ENCODE data around the gene BAIAP2.
"Not testable (repeated sequence)": the region's sequence is repeated elsewhere in the genome, so short reads cannot be mapped to it uniquely, and the experiment has no call there.

BAIAP2 gene

DNA sequence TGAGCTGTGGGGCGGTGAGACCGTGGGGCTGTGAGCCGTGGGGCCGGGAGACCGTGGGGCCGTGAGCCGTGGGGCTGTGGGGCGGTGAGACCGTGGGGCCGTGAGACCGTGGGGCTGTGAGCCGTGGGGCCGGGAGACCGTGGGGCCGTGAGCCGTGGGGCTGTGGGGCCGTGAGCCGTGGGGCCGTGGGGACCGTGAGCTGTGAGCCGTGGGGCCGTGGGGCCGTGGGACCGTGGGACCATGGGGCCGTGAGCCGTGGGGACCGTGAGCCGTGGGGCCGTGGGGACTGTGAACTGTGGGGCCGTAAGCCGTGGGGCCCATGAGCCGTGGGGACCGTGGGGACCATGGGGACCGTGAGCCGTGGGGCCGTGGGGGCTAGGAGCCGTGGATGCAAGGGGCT, 105.7 kb downstream of the BAIAP2 start:
- no peak for DNase-seq (ENCODE audit: low read depth)

DNA sequence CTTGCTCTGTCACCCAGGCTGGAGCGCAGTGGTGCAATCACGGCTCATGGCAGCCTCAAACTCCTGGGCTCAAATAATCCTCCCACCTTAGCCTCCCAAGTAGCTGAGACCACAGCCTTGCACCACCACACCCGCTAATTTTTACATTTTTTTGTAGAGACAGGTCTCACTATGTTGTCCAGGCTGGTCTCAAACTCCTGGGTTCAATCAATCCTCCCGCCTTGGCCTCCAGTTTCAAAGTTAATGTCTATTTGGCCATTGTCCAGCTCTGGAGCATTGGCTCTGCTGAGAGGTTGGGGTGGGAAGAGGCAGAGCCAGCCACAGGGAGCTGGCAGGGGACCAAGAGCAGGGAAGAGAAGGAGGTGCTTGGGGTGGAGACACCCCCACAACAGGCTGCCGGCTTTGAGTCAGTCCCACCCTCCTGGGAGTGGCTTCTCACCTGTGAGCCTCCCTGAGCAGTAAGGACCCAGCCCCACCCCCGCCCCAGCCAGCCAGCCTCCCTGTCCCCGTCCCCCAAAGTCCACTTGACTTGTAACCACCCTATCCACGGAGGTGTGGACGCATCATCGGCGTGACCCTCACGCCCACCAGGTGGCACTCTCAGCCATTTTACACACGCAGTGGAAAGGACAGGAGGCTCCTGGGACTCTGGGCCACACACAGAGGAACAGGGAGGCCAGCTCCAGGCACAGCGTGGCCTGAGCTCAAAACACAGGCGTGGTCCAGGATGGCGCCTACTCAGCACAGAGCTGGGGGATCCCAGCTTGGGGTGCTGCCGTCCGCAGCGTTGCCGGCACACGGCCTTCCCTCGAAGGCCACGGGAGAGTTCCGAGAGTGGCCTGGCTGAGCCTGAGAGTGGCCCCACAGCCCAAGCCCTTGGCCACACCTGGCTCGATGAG, 107.6 kb downstream of the BAIAP2 start:
- DNase-seq (ENCODE audit: low read depth), result peak; percentile 32

DNA sequence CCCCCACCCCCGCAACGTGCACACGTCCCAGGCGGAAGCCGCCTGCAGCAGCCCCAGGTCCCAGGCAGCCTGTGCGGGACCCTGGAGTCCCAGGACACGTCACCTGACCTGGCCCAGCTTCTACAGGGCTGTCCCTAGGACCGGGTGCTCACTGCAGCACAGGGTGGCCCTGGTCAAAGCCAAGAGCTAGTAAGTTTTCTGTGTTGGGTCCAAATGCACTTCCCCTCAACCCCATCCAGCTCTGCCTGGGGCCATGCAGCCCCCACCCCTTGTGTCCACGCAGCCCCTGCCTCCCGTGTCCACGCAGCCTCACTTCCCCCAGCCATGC, 108.2 kb downstream of the BAIAP2 start:
- no peak for DNase-seq (ENCODE audit: low read depth)

DNA sequence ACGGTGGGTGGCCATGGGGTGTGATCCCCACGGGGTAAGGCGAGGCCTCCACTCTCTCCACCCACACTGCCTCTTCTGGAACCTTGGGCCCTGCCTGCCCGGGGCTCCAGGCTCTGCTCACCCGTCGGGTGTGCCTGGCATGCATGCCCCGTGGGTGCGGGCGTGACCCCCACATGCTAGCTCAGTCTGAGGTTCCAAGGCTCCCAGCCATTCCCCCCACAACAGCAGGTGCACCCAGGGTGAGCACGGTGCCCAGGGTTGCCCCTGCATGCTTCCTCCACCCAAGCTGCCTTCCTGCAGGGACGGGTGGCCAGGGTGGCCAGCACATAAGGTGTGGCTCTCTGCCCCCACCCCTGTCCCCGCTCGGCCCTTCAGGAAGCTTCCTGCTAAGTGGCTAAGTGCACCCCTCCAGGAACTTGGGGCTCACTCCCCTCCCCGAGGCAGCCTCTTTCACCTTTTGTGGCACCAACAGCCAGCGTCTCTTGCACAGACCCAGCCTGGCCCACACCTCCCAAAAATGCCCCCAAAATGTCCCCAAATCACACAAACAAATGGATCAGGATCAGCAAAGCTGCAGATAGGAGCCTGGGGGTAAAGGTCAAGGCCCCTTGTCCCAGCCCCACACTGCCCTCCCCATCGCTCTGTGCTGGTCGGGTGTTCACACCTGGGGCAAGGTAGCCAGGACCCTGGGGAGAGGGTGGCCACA, 108.9 kb downstream of the BAIAP2 start:
- DNase-seq (ENCODE audit: low read depth), result no peak

DNA sequence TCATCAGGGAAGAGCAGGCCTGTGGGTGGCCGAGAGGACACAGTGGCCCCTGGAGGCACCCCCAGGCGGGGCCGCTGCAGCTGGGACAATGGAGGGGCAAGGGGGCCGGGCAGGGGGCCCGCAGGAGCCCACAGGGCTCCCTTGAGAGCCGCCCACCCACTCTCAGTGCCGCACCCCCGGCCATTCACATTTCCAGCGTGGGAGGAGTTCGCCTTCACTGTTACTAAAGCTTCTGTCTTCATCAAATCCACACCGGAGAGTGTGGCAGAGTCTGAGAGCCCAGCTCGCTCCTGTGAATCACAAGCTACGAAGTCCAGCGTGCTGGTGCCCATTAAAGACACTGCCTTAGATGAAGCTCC, 109.5 kb downstream of the BAIAP2 start:
- no peak for DNase-seq (ENCODE audit: low read depth)

DNA sequence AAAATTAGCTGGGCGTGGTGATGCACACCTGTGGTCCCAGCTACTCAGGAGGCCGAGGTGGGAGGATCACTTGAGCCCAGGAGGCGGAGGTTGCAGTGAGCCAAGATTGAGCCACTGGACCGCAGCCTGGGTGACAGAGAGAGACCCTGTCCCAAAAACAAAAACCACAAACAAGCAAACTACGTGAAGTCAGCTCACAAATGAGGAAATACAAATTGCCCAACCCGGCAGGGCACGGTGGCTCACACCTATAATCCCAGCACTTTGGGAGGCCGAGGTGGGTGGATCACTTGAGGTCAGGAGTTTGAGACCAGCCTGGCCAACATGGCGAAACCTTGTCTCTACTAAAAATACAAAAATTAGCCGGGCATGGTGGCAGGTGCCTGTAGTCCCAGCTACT, 111.3 kb downstream of the BAIAP2 start:
- not testable (repeated sequence) for DNase-seq (ENCODE audit: low read depth)

DNA sequence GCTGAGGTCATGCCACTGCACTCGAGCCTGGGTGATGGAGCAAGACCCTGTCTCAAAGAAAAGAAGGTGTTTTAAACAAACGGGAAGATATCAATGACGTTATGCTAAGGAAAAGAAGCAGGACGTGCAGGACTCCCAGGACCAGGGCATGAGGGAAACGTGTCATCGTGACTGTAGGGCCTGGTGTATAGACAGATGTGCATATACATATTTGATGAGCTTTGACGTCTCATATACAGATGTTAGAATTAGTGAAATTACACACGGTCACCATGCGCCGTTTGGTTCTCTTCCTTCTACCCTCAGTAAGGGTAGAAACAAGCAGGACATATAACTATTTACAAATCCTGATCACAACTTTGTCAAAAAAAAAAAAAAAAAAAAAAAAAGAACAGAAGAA, 112.8 kb downstream of the BAIAP2 start:
- no peak for DNase-seq (ENCODE audit: low read depth)

DNA sequence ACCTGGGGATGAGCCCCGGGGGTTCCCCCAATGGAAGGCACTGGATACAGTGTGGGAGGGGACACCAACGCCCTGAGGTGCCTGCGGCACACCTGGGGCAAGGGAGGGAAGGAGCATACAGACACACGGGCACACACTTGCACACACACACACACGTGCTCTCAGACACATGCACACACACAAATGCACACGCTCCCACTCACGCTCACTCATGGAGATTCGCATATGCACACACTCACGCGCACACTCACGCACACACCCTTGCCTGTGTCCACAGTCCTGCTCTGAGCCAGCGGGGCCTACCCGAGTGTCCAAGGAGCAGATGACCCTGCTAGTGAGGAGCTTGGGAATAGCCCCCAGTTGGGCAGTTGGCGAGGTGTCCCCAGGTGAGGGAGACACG, 113.6 kb downstream of the BAIAP2 start:
- no peak for DNase-seq (ENCODE audit: low read depth)

DNA sequence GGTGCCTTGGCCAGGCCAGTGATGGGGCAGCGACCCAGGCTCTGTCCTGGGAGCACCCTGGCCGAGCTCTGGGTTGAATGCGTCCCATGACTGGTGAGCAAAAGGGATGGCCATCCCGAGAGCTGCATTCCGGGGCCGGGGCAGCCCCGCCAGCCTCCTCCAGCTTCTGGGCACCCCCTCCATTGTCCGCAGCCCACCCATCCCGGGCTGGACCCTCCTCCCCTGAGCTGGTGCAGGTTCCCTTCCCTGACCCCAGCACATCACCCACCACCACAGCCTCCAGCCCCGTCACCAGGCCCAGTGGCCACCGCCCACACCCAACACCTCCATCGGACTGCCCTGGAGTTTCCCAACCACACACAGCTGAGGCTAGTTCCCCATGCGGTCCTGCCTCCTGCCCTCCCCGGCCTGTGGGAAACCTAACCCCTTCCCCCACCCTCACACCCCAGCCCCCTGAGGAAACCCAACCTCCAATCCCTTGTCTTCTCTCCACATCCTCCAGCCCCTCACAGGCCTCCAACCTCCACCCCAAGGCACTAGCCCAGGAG, 114.1 kb downstream of the BAIAP2 start:
- no peak for DNase-seq (ENCODE audit: low read depth)

DNA sequence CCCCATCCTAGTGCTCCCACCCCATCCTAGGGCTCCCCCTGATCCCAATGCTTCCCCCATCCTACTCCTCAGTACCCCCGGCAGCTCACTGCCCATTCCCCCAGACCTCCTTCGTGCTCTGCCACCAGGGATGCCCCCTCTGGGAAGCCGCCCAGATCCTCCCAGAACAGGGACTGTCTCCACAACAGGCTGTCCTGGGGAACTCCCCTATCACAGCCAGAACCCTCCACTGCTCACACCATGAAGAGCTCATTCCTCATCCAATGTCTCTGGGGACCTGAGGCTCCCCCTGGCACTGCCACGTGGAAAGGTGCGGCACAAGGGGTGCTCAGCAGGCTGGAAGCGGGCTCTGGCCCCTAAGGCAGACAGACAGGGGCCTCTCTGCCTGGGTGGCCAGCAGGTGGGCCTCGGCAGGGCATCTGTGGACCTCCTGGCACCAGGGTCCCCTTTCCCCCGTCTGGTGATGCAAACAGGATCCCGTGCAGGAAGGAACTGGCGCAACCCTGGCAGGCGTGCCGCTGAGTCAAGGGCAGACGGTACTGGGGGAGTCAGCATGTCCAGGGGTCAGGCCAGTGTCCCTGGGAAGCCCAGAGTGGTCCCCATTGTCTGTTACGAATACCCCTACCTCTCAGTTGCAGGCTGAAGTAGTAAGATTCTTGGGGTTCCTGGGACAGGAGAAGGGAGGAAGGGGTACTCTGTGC, 115.6 kb downstream of the BAIAP2 start:
- DNase-seq (ENCODE audit: low read depth), result no peak

DNA sequence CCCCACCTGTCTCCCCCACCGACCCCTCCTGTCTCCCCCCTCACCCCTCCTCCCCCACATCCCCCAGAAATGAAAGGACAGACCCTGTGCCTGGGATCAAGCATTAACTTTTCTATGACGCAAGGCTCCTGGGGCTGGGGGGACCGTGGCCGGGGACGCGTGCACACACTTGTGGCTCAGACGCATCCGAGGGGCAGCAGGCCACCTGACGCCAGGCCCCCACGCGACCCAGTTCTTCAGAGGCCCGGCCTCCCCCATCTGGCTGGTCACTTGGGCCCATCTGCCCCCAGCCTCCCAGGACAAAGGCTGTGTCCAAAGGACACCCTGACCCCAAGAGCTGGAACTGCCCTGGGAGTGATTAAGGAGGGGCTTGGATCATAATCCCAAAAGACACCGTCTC, 116.3 kb downstream of the BAIAP2 start:
- DNase-seq (ENCODE audit: low read depth), result no peak

DNA sequence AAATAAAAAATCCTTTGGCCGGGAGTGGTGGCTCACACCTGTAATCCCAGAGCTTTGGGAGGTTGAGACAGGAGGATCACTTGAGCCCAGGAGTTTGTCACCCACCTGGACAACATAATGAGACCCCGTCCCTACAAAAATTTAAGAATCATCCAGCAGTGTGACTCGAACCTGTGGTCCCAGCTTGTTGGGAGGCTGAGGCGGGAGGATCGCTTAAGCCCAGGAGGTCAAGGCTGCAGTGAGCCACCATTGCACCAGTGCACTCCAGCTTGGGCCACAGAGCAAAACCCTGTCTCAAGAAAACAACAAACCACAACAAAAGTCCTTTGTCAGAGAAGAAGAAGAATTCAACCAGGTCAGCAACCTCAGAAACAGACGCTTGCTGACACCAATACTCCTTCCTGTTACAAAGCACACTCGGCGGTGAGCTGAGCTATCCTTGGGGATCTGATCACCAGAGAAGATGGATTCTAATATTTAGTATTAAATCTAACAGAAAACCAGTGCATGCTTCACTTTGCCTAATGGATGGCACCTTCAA, 117.4 kb downstream of the BAIAP2 start:
- DNase-seq (ENCODE audit: low read depth), result no peak

DNA sequence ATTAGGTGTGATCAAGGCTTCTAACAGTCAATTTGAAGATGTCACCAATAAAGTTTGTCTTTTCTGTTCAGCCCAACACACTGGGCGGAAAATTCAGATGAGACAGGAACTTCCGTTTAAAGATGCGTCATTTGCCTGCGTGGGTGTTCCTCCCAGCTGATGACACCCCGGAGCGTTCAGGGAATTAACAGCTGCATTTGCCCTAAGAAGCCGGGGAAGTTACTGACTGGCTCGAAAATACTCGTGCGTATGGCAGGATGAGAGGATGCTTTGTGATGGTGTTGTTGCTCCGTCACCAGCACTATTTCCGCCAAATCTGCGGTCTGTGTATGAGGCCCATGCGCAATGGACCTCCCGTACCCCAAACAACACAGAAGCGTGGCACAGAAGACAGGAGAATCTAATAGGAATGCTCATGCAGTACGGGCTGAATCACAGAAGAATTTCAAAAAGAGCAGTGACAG, 118.4 kb downstream of the BAIAP2 start:
- no peak for DNase-seq (ENCODE audit: low read depth)

DNA sequence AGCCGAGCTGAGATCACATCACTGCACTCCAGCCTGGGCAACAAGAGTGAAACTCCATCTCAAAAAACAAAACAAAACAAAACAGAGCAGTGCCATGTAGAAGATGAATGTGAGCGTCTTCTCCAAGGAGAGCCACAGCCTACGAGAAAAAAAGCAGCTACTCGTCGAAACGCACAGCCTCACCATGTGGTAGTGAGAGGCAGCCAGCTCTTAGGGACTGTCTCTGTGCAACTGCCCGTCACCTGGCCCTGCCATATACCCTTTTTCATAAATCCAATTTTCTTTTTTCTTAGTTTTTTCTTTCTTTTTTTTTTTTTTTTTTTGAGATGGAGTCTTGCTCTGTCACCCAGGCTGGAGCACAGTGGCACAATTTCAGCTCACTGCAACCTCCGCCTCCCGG, 119.1 kb downstream of the BAIAP2 start:
- DNase-seq (ENCODE audit: low read depth), result not testable (repeated sequence)

DNA sequence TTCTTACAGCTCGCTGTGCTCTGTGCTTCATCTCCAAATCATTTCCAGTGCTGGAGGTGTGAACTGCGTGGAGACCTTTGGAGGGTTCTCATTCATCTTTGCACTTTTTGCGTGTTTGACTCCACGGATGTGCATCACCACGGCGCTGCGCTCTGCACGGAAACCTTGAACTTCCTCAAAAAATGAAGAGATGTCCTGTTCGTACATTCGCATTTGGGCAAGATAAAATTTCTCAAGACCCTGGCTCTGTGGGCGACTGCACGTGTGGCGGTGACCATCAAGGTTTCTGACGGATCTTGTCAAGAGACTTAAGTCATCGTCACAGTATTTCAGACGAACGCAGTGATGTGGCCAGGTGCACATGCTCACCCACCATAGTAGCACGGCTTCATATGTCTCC, 120.0 kb downstream of the BAIAP2 start:
- DNase-seq (ENCODE audit: low read depth), result no peak

DNA sequence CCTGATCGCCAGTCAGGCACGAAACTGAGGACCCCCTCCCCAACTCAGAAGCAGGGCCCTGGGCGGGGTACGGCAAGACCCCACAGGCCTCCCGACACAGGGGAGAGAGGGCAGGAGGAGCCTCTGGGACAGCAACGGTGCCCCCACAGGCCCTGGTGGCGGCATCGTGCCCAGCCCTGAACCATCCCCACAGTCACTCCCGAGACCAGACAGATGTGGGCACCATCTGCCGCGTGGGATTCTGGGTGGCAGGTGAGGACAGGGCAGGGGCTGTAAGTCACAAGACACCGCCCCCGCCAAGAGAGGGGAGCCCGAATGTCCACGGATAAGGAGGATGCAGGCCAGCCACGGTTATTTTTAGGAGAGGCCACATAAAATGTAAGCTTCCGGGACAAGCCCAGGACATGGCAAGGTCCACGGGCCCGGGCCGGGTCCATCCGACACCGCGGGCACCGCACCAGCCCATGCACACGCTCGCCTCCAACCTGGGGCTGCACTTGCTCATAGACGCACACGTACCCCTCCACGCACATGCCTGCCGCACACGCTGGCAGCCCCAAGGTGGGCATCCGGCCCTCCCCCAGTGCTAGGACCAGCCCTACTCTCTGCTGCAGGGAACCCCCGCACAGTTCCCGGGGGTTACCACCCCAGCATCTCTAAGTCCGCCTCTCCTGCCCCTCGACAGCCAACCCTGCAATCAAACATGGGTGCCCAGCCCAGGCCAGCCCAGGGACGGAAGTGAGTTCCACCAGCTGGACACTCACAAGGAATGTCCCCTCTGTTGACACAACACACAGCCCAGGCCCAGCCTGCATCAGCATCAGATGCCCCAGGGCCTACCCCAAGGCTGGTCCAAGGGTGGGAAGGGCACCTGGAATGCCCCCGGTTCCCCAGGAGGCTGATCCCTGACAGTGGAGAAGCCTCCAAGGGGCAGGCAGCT, 122.2 kb downstream of the BAIAP2 start:
- DNase-seq (ENCODE audit: low read depth), result no peak

DNA sequence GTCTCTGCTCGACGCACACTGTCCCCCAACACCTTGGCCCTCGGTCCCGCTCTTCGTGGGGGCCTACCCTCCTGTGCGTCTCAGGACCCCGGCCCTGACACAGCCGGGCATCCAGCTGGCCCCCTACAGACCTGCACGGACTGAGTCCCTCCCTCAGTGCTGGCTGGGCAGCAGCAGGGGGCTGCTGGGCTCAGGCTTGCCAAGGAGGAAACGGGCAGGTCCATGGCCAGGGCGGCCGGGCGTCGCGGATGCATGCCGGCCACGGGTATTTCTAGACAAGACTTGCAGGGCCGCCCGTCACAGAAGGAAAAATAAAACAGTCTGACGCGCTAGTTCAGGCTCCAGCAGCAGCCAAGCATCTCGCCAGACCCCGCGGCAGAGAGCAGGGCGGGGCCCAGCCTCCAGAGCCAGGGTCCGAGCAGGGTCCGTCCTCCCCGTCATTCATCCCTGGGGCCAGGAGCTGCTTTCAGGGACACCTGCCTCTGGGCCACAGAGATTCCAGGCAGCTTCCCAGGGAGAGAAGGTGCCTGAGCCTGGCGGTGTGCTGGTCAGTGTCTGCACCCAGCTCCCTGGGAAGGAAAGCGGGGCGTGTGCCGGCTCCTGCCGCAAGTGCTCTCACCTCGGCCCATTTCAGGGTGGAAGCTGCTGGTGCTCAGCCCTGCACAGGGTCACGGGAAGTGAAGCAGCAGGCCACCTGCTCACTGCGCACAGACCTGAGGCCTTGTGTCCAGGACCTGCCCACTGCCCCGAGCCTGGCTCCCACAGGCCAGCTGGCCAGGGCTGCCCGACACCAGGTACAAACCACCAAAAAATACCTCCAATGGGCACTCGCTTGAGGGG, 123.1 kb downstream of the BAIAP2 start:
- no peak for DNase-seq (ENCODE audit: low read depth)

DNA sequence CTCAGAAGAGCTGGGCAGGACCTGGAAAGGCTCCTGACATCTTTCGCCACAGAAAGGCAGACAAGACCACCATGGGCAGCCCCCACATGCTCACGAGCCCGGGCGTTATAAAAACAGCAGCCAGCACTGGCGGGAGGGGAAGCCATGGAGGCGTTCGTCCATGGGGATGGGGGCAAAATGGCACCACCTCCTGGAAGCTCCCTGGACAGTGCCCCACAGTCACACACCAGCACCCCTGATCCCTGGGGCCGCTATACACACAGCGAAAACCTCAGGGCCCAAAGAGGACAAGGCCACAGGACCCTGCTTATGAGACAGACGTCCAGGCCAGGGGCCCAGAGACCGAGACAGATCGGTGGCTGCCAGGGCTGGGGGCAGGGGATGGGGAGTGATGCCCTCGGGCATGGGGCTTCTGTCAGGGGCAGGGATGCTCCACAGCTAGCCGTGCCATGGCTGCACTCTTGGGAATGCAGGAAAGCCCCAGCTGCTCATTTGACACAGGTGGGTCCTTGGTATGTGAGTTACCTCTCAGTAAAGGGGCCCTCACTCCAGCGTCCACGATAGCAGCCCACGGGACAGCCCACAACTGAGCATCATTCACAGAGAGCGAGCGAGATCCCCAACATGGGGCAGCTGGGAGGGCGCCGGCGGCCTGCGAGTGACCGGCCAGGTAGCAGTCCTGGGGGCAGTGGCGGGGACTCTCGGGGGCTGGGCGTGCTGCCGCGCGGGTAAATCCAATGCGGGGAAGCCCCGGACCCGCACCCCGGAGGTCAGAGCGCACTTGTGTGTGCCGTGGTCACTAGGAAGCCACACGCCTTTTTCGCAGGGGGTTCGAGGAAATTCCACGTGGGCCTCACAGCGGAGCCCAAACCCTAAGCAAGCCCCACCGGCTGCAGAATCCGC, 124.0 kb downstream of the BAIAP2 start:
- DNase-seq (ENCODE audit: low read depth), result no peak

DNA sequence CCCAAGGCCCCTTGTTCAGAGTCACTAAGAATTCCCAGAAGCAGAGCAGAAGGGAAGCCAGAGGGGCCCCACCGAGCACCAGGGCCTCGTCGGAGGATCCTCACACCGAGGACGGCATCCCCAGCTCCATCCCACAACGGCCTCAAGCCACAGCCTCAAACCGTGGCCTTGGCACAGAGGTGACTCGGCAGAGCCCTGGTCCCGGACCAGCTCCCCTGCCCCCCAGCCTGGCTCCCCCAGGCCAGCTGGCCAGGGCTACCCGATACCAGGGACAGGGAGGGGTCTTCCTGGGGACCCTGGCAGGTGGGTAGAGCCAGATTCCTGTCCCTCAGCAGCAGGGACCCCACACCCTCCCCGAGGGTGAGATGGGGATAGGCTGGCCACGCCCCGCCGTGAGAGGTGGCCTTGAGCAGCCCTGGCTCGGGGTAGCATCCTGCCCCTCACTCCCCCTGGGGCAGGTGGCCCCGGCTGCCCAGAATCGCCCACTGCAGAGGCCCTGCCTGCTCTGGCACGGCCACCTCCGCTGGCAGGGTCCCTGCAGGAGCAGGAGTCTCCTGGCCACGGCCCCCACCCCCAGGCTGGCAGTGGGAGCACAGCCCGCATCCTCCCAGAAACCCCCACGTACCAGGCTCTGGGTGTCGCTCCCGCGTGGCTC, 124.8 kb downstream of the BAIAP2 start:
- DNase-seq (ENCODE audit: low read depth), result no peak

Measured in activated gamma-delta T cell treated with anti-CD3 and anti-CD28 coated beads, Interleukin-2, amount 50 U/mL, for 16 hours (primary cell).